IMR-90 (cell line): ENCODE measurements around the gene ZBED1. TPM values are rescaled to one million over a fixed set of nuclear protein-coding genes. Genes with fewer than 3 reads are reported as not detected.

Experiments used
- ATAC-seq: fragments of 200-7000 bp; cut with Tn5 transposase; 2 replicates; pipeline ENCODE4 v1.9.1; 2020; ENCODE audit warnings: low read depth, mild to moderate bottlenecking, moderate library complexity
- BruUV-seq: library from RNA; stranded (reverse); fragments of 400-500 nt; replicated peaks from 2 replicates; lab custom pipeline; 2021; lab: Mats Ljungman, UMichigan
- CTCF ChIA-PET: fragments of 300-600 bp; formaldehyde crosslinking; extraction: SDS; loops from one replicate; lab custom pipeline; 2021; ENCODE audit warnings: antibody characterized with exemption; lab: Yijun Ruan, JAX
- POLR2A ChIA-PET: fragments of 300-600 bp; sonication (Branson Sonifier 250); formaldehyde crosslinking; loops from one replicate; lab custom pipeline; 2022; ENCODE audit warnings: antibody characterized with exemption; ENCODE audit not compliant: unreplicated experiment; lab: Charles Lee
- DNase-seq: peaks from one replicate; pipeline ENCODE4 v3.0.0; 2013
- H2AFZ ChIP-seq: replicated peaks from 2 replicates; pipeline ENCODE3; 2013; ENCODE audit warnings: low read length, mild to moderate bottlenecking; ENCODE audit not compliant: poor library complexity
- H2AK5ac ChIP-seq: 2 replicates; pipeline ENCODE4 v1.6.1; 2013; ENCODE audit warnings: low read depth, low read length, inconsistent platforms
- H2AK9ac ChIP-seq: replicated peaks from 2 replicates; pipeline ENCODE3; 2013; ENCODE audit warnings: mild to moderate bottlenecking, low read depth, low read length, moderate library complexity; ENCODE audit not compliant: poor library complexity
- H2BK120ac ChIP-seq: 2 replicates; pipeline ENCODE4 v1.6.1; 2013; ENCODE audit warnings: low read depth, low read length, inconsistent platforms
- H2BK15ac ChIP-seq: 3 replicates; pipeline ENCODE4 v1.6.1; 2013; ENCODE audit warnings: low read depth, low read length, inconsistent platforms
- H2BK20ac ChIP-seq: 2 replicates; pipeline ENCODE4 v1.6.1; 2013; ENCODE audit warnings: low read depth, mild to moderate bottlenecking, inconsistent platforms, low read length, moderate library complexity
- H2BK5ac ChIP-seq: 2 replicates; pipeline ENCODE4 v1.6.1; 2013; ENCODE audit warnings: mild to moderate bottlenecking, low read depth, low read length, inconsistent platforms; ENCODE audit not compliant: poor library complexity, severe bottlenecking
- H3K14ac ChIP-seq: replicated peaks from 2 replicates; pipeline ENCODE4 v1.6.1; 2013; ENCODE audit warnings: low read depth, low read length, inconsistent platforms
- H3K18ac ChIP-seq: 2 replicates; pipeline ENCODE4 v1.6.1; 2013; ENCODE audit warnings: low read depth, low read length, control low read depth
- H3K23ac ChIP-seq: 2 replicates; pipeline ENCODE4 v1.6.1; 2013; ENCODE audit warnings: low read depth, low read length, inconsistent platforms
- H3K27ac ChIP-seq: 2 replicates; pipeline ENCODE4 v1.5.1; 2013; ENCODE audit warnings: mild to moderate bottlenecking, control low read depth, low read length; ENCODE audit not compliant: insufficient read depth
- H3K27me3 ChIP-seq: 2 replicates; pipeline ENCODE4 v1.6.1; 2013; ENCODE audit warnings: low read length; ENCODE audit not compliant: control insufficient read depth, insufficient read depth
- H3K36me3 ChIP-seq: 2 replicates; pipeline ENCODE4 v1.6.1; 2013; ENCODE audit warnings: low read length, mixed read lengths; ENCODE audit not compliant: control insufficient read depth, insufficient read depth
- H3K4ac ChIP-seq: 2 replicates; pipeline ENCODE4 v1.6.1; 2013; ENCODE audit warnings: low read depth, low read length, inconsistent platforms
- H3K4me1 ChIP-seq: 2 replicates; pipeline ENCODE4 v1.6.1; 2013; ENCODE audit warnings: low read length, mixed read lengths; ENCODE audit not compliant: control insufficient read depth, insufficient read depth
- H3K4me2 ChIP-seq: 2 replicates; pipeline ENCODE4 v1.6.1; 2013; ENCODE audit warnings: low read depth, mild to moderate bottlenecking, control low read depth, low read length, moderate library complexity
- H3K4me3 ChIP-seq: 2 replicates; pipeline ENCODE4 v1.5.1; 2013; ENCODE audit warnings: low read depth, mild to moderate bottlenecking, control low read depth, low read length, moderate library complexity; ENCODE audit not compliant: insufficient read depth
- H3K56ac ChIP-seq: 2 replicates; pipeline ENCODE4 v1.6.1; 2013; ENCODE audit warnings: low read length, inconsistent platforms; ENCODE audit not compliant: insufficient read depth; ENCODE audit errors: extremely low read depth
- H3K79me1 ChIP-seq, 2 experiments: 2 replicates each; pipeline ENCODE4 v1.6.1; 2013; ENCODE audit warnings: low read length in 2 of 2, inconsistent platforms in 1 of 2, low read depth in 1 of 2
- H3K9ac ChIP-seq: 2 replicates; pipeline ENCODE4 v1.6.1; 2013; ENCODE audit warnings: low read depth, low read length, control low read depth
- H3K9me1 ChIP-seq: 2 replicates; pipeline ENCODE4 v1.6.1; 2013; ENCODE audit warnings: low read length, inconsistent platforms; ENCODE audit not compliant: insufficient read depth
- H3K9me3 ChIP-seq: 2 replicates; pipeline ENCODE4 v1.6.1; 2013; ENCODE audit warnings: low read length; ENCODE audit not compliant: control insufficient read depth, insufficient read depth
- H4K20me1 ChIP-seq: 2 replicates; pipeline ENCODE4 v1.6.1; 2013; ENCODE audit warnings: low read length, inconsistent platforms; ENCODE audit not compliant: insufficient read depth
- H4K5ac ChIP-seq: 2 replicates; pipeline ENCODE4 v1.6.1; 2013; ENCODE audit warnings: mild to moderate bottlenecking, low read depth, low read length, control low read depth
- H4K8ac ChIP-seq, 2 experiments: 2 replicates each; pipeline ENCODE4 v1.6.1; 2013; ENCODE audit warnings: low read depth in 2 of 2, low read length in 2 of 2, control low read depth in 1 of 2, inconsistent platforms in 1 of 2
- H4K91ac ChIP-seq: 2 replicates; pipeline ENCODE4 v1.6.1; 2013; ENCODE audit warnings: low read depth, low read length, inconsistent platforms; ENCODE audit not compliant: insufficient read depth
- POLR2A ChIP-seq: IDR thresholded peaks from 2 replicates; pipeline ENCODE4 v1.6.1; 2012; ENCODE audit warnings: mild to moderate bottlenecking, low read depth, low read length
- WGBS, 2 experiments: methylation state at CpG; one replicate each; pipeline versions ENCODE4 v1.1.5 to v1.1.7; 2013; ENCODE audit warnings: missing lambda C conversion rate in 2 of 2; ENCODE audit not compliant: insufficient read length in 1 of 2; ENCODE audit errors: extremely low coverage in 2 of 2; 5-methylcytosine and 5-hydroxymethylcytosine counted together
- dilution Hi-C: fragments of 300-500 bp; cut with HindIII; formaldehyde crosslinking; loops from one replicate; pipeline ENCODE4 v1.14.3; 2018; ENCODE audit warnings: low sequenced_read_pairs; ENCODE audit not compliant: unreplicated experiment
- in situ Hi-C: fragments of 300-500 bp; cut with MboI; formaldehyde crosslinking; loops from 3 replicates; pipeline ENCODE4 v1.14.3; 2019; ENCODE audit warnings: low sequenced_read_pairs, inconsistent platforms, mixed read lengths
- intact Hi-C: fragments of 100-400 bp; cut with micrococcal nuclease; formaldehyde crosslinking; loops from 2 replicates; pipeline ENCODE4 v1.10.0; 2022
- polyA plus RNA-seq, 3 experiments: library from polyadenylated mRNA; depleted of rRNA; stranded (reverse); fragments of >200 nt; gene quantifications; 2 replicates each; pipeline ENCODE4 v1.2.3, GENCODE V29; 2012; ENCODE audit warnings: low replicate concordance in 1 of 3
- total RNA-seq: library from RNA; depleted of rRNA; stranded (reverse); fragments of >200 nt; gene quantifications from 2 replicates; pipeline ENCODE4 v1.2.3, GENCODE V29; 2012

Gene ZBED1
- total and polyA plus RNA-seq, 2 of the 4 experiments (the other 2 are of a cell fraction): 13.1 to 21.5 TPM

DNA sequence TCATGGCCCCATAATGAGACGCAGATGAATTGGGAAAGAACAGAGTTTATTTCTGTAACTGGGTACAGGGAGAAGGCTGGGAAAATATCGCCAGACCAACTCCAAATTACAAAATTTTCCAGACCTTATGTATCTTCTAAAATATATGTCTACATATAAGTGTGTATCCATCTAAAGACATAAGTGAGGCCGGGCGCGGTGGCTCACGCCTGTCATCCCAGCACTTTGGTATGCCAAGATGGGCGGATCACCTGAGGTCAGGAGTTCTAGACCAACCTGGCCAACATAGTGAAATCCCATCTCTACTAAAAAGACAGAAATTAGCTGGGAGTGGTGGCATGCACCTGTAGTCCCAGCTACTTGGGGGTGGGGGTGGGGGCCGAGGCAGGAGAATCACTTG lies 11.7 kb upstream of the ZBED1 start:
- peaks cover 8% of the 10 kb centered on the region for H3K27me3 ChIP-seq
- H3K18ac ChIP-seq: no peak overlapping the region
- no peaks in the 10 kb centered on the region for H3K4me1 ChIP-seq
- no peak overlapping the region for H3K9ac ChIP-seq
- no peak overlapping the region for H2BK5ac ChIP-seq
- in situ Hi-C loops: no loop called here
- no peak overlapping the region for H3K4ac ChIP-seq
- no peaks in the 10 kb centered on the region for H3K79me1 ChIP-seq
- no peak overlapping the region for H3K23ac ChIP-seq
- H3K14ac ChIP-seq: no peak overlapping the region
- H2BK120ac ChIP-seq: no peak overlapping the region
- no peaks in the 10 kb centered on the region for H3K9me3 ChIP-seq
- no peak overlapping the region for H2AFZ ChIP-seq
- H3K9me1 ChIP-seq: no peaks in the 10 kb centered on the region
- H2AK5ac ChIP-seq: no peak overlapping the region
- H3K4me3 ChIP-seq: no peak overlapping the region
- DNase-seq: no peak
- dilution Hi-C loops: no loop called here
- H4K8ac ChIP-seq: no peak overlapping the region
- no peak overlapping the region for H4K91ac ChIP-seq
- H2AK9ac ChIP-seq: no peak overlapping the region
- no peaks in the 10 kb centered on the region for H3K36me3 ChIP-seq
- no peak overlapping the region for H3K4me2 ChIP-seq
- intact Hi-C loops: no loop called here
- H4K20me1 ChIP-seq: no peaks in the 10 kb centered on the region
- no peak overlapping the region for H3K56ac ChIP-seq
- CTCF ChIA-PET: no interaction called here
- no peak overlapping the region for H4K5ac ChIP-seq
- no peak overlapping the region for H2BK20ac ChIP-seq
- BruUV-seq: no TSS peak
- no peak for TF ChIP-seq POLR2A
- WGBS, 2 experiments: no CpG with 5 or more reads among the region's 8 CpGs
- no peak overlapping the region for H3K27ac ChIP-seq
- POLR2A ChIA-PET: no interaction called here
- no peak overlapping the region for H2BK15ac ChIP-seq
- no peak for ATAC-seq
